Measurements from ENCODE around the gene DUOX1. TPM values are rescaled to one million over a fixed set of nuclear protein-coding genes. Genes with fewer than 3 reads are reported as not detected.
A peak's percentile ranks its signal among the peaks of the same experiment; 100 is the strongest.

DUOX1 gene
- total RNA-seq, 1 donor from 2014 or later, result 327 TPM

GRCh38 chr15:45164914-45165313, 35.1 kb downstream of the DUOX1 start:
- no peak overlapping the region for H3K27ac ChIP-seq
- H3K36me3 ChIP-seq, result peaks cover 7% of the 10 kb centered on the region
- no peaks in the 10 kb centered on the region for H3K9me3 ChIP-seq
- DNase-seq (no peak), ATAC-seq (no peak)
- H3K4me1 ChIP-seq, result peaks cover 23% of the 10 kb centered on the region
- H3K27me3 ChIP-seq, result no peaks in the 10 kb centered on the region
- TF ChIP-seq CTCF (IDR thresholded peaks at IDR 0.05), result no peak
- intact Hi-C loops (cut with DNase I), result no loop called here
- no peak overlapping the region for H3K4me3 ChIP-seq

- Histone ChIP-seq H3K4me3 (no peak overlapping the region), H3K9me3 (no peaks in the 10 kb centered on the region), H3K4me1 (peaks cover 23% of the 10 kb centered on the region), H3K27ac (no peak overlapping the region), H3K36me3 (peaks cover 7% of the 10 kb centered on the region), H3K27me3 (no peaks in the 10 kb centered on the region)
- DNase-seq, result no peak
- intact Hi-C loops (cut with DNase I), result no loop called here
- no peak for TF ChIP-seq CTCF (IDR thresholded peaks at IDR 0.05)
- ATAC-seq, result no peak
Measured at GRCh38 chr15:45165536-45165935, 35.7 kb downstream of the DUOX1 start.

GRCh38 chr15:45166834-45167630, 37.2 kb downstream of the DUOX1 start:
- Histone ChIP-seq H3K9me3 (no peaks in the 10 kb centered on the region), H3K27ac (peak overlapping the region; percentile 97), H3K36me3 (peaks cover 1% of the 10 kb centered on the region), H3K27me3 (no peaks in the 10 kb centered on the region), H3K4me1 (peaks cover 20% of the 10 kb centered on the region), H3K4me3 (peak overlapping the region; percentile 68)
- intact Hi-C loops (cut with DNase I), result no loop called here
- DNase-seq (peak; percentile 94), ATAC-seq (peak; percentile 82)
- peak; percentile 69 for TF ChIP-seq CTCF (IDR thresholded peaks at IDR 0.05)

GRCh38 chr15:45167631-45168205, 37.9 kb downstream of the DUOX1 start:
- no peak for ATAC-seq
- Histone ChIP-seq H3K27me3 (no peaks in the 10 kb centered on the region), H3K4me3 (peak overlapping the region; percentile 68), H3K4me1 (peaks cover 18% of the 10 kb centered on the region), H3K27ac (peak overlapping the region; percentile 97), H3K36me3 (no peaks in the 10 kb centered on the region), H3K9me3 (no peaks in the 10 kb centered on the region)
- no peak for DNase-seq
- TF ChIP-seq CTCF (IDR thresholded peaks at IDR 0.05), result no peak
- intact Hi-C loops (cut with DNase I), result no loop called here

- H3K36me3 ChIP-seq, result no peaks in the 10 kb centered on the region
- H3K27me3 ChIP-seq, result no peaks in the 10 kb centered on the region
- no peak overlapping the region for H3K4me3 ChIP-seq
- H3K27ac ChIP-seq, result no peak overlapping the region
- TF ChIP-seq CTCF (IDR thresholded peaks at IDR 0.05), result no peak
- intact Hi-C loops (cut with DNase I), result no loop called here
- ATAC-seq (no peak), DNase-seq (no peak)
- H3K4me1 ChIP-seq, result peaks cover 13% of the 10 kb centered on the region
- H3K9me3 ChIP-seq, result no peaks in the 10 kb centered on the region
Measured at GRCh38 chr15:45168286-45168685, 38.5 kb downstream of the DUOX1 start.
